MM.1S (cell line): ENCODE results near the gene ARHGEF1.

Experiments
- DNase-seq: peaks from one replicate; pipeline ENCODE4 v3.0.0-alpha.2; 2015
- H2AFZ ChIP-seq: fragments of 300-600 bp; sonication (generic); 2 replicates; pipeline ENCODE4 v1.6.0; 2016; ENCODE audit warnings: antibody characterized with exemption, low read length
- H3F3A ChIP-seq: fragments of 300-600 bp; sonication (generic); 2 replicates; pipeline ENCODE4 v1.6.1; 2016; ENCODE audit warnings: mild to moderate bottlenecking, antibody characterized with exemption, low read length, moderate library complexity, mixed read lengths; ENCODE audit not compliant: insufficient read depth
- H3K27ac ChIP-seq: fragments of 300-600 bp; sonication (generic); 2 replicates; pipeline ENCODE4 v1.5.1; 2016; ENCODE audit warnings: mild to moderate bottlenecking, low read length
- H3K27me3 ChIP-seq: fragments of 300-600 bp; sonication (generic); replicated peaks from 2 replicates; pipeline ENCODE4 v1.6.0; 2016; ENCODE audit warnings: low read length; ENCODE audit not compliant: insufficient read depth
- H3K36me3 ChIP-seq: fragments of 300-600 bp; sonication (generic); replicated peaks from 2 replicates; pipeline ENCODE4 v1.6.1; 2016; ENCODE audit warnings: mild to moderate bottlenecking, low read length, mixed read lengths; ENCODE audit not compliant: insufficient read depth
- H3K4me1 ChIP-seq: fragments of 300-600 bp; sonication (generic); 2 replicates; pipeline ENCODE4 v1.6.1; 2016; ENCODE audit warnings: low read length, mixed read lengths
- H3K4me2 ChIP-seq: fragments of 300-600 bp; sonication (generic); 2 replicates; pipeline ENCODE4 v1.6.0; 2016; ENCODE audit warnings: low read depth, low read length
- H3K4me3 ChIP-seq: fragments of 300-600 bp; sonication (generic); 2 replicates; pipeline ENCODE4 v1.5.1; 2016; ENCODE audit warnings: low read length, mixed read lengths
- H3K79me2 ChIP-seq: fragments of 300-600 bp; sonication (generic); 2 replicates; pipeline ENCODE4 v1.6.1; 2016; ENCODE audit warnings: mixed run types, low read length, mixed read lengths
- H3K9ac ChIP-seq: fragments of 300-600 bp; sonication (generic); 2 replicates; pipeline ENCODE4 v1.6.1; 2016; ENCODE audit warnings: low read length, mixed read lengths
- H3K9me2 ChIP-seq: fragments of 300-600 bp; sonication (generic); replicated peaks from 2 replicates; pipeline ENCODE4 v1.6.1; 2016; ENCODE audit warnings: mild to moderate bottlenecking, low read length, mixed read lengths; ENCODE audit not compliant: insufficient read depth
- H3K9me3 ChIP-seq: fragments of 300-600 bp; sonication (generic); replicated peaks from 2 replicates; pipeline ENCODE4 v1.6.1; 2016; ENCODE audit warnings: mild to moderate bottlenecking, low read length, mixed read lengths; ENCODE audit not compliant: insufficient read depth
- H4K20me1 ChIP-seq: fragments of 300-600 bp; sonication (generic); 2 replicates; pipeline ENCODE4 v1.6.1; 2016; ENCODE audit warnings: mild to moderate bottlenecking, low read length, moderate library complexity, mixed read lengths; ENCODE audit not compliant: insufficient read depth
- CTCF ChIP-seq: fragments of 300-600 bp; sonication (generic); IDR thresholded peaks from 2 replicates; pipeline ENCODE4 v1.5.1; 2016; ENCODE audit warnings: antibody characterized with exemption, low read length, mixed read lengths
- EZH2 ChIP-seq: fragments of 300-600 bp; sonication (generic); optimal IDR thresholded peaks from 2 replicates; pipeline ENCODE3; 2017; ENCODE audit warnings: low read depth, mild to moderate bottlenecking, antibody characterized with exemption, low read length, mixed read lengths
- EZH2phosphoT487 ChIP-seq: fragments of 300-600 bp; sonication (generic); IDR thresholded peaks from 2 replicates; pipeline ENCODE4 v1.6.1; 2018; ENCODE audit warnings: antibody characterized with exemption, low read length

ARHGEF1 gene

GRCh38 chr19:41915021-41915775 is 32.2 kb downstream of the ARHGEF1 start:
- no peaks in the 10 kb centered on the region for H3F3A ChIP-seq
- no peak overlapping the region for H2AFZ ChIP-seq
- H3K9me3 ChIP-seq, result no peaks in the 10 kb centered on the region
- no peak for TF ChIP-seq CTCF
- no peak for TF ChIP-seq EZH2
- no peak; the same call in 1 of the 2 replicates for TF ChIP-seq EZH2phosphoT487
- H3K79me2 ChIP-seq, result no peaks in the 10 kb centered on the region
- no peak for DNase-seq
- no peak overlapping the region for H3K27ac ChIP-seq
- no peaks in the 10 kb centered on the region for H3K36me3 ChIP-seq
- H4K20me1 ChIP-seq, result no peaks in the 10 kb centered on the region
- peaks cover 66% of the 10 kb centered on the region for H3K27me3 ChIP-seq
- H3K9me2 ChIP-seq, result no peaks in the 10 kb centered on the region
- no peak overlapping the region for H3K9ac ChIP-seq
- H3K4me3 ChIP-seq, result no peak overlapping the region; the same call in 1 of the 2 replicates
- no peaks in the 10 kb centered on the region for H3K4me1 ChIP-seq
- H3K4me2 ChIP-seq, result peak overlapping the region; percentile 47; the same call in 1 of the 2 replicates

GRCh38 chr19:41915776-41916414 is 32.9 kb downstream of the ARHGEF1 start:
- Histone ChIP-seq H4K20me1 (no peaks in the 10 kb centered on the region), H3K4me2 (no peak overlapping the region), H3K27me3 (peaks cover 67% of the 10 kb centered on the region), H3K36me3 (no peaks in the 10 kb centered on the region), H3F3A (no peaks in the 10 kb centered on the region), H3K9me2 (no peaks in the 10 kb centered on the region), H3K9me3 (no peaks in the 10 kb centered on the region), H3K4me3 (no peak overlapping the region), H3K4me1 (no peaks in the 10 kb centered on the region), H3K9ac (no peak overlapping the region), H3K79me2 (no peaks in the 10 kb centered on the region), H2AFZ (no peak overlapping the region), H3K27ac (no peak overlapping the region)
- TF ChIP-seq CTCF (no peak), EZH2 (no peak), EZH2phosphoT487 (no peak)
- DNase-seq, result no peak

GRCh38 chr19:41917676-41918075 is 34.7 kb downstream of the ARHGEF1 start:
- Histone ChIP-seq H3K36me3 (no peaks in the 10 kb centered on the region), H3K27me3 (peaks cover 67% of the 10 kb centered on the region), H4K20me1 (no peaks in the 10 kb centered on the region), H3K4me3 (no peak overlapping the region), H3K27ac (no peak overlapping the region), H3K9ac (no peak overlapping the region), H3K9me2 (no peaks in the 10 kb centered on the region), H3K4me1 (no peaks in the 10 kb centered on the region), H3K9me3 (no peaks in the 10 kb centered on the region), H3K4me2 (no peak overlapping the region), H2AFZ (no peak overlapping the region), H3F3A (no peaks in the 10 kb centered on the region), H3K79me2 (no peaks in the 10 kb centered on the region)
- no peak for TF ChIP-seq EZH2
- TF ChIP-seq CTCF, result no peak
- no peak for TF ChIP-seq EZH2phosphoT487
- no peak for DNase-seq
